Activated naive CD8-positive, alpha-beta T cell treated with anti-CD3 and anti-CD28 coated beads for 36 hours (primary cell): ENCODE data around the gene DUSP9. TPM values are rescaled to one million over a fixed set of nuclear protein-coding genes. Genes with fewer than 3 reads are reported as not detected.
A peak's percentile ranks its signal among the peaks of the same experiment; 100 is the strongest.

ENCODE experiments used
- DNase-seq: peaks from one replicate; pipeline ENCODE4 v3.0.0; 2021
- H3K27ac Mint-ChIP-seq: one replicate; pipeline ENCODE4 v1.8.0; 2022; ENCODE audit warnings: mild to moderate bottlenecking, moderate library complexity, mixed read lengths
- H3K27me3 Mint-ChIP-seq: one replicate; pipeline ENCODE4 v1.8.0; 2022; ENCODE audit warnings: mild to moderate bottlenecking, mixed read lengths
- H3K36me3 Mint-ChIP-seq: one replicate; pipeline ENCODE4 v1.8.0; 2021; ENCODE audit warnings: mild to moderate bottlenecking, mixed read lengths
- H3K4me1 Mint-ChIP-seq: one replicate; pipeline ENCODE4 v1.8.0; 2021; ENCODE audit warnings: mixed read lengths
- H3K4me3 Mint-ChIP-seq: one replicate; pipeline ENCODE4 v1.8.0; 2022; ENCODE audit warnings: mild to moderate bottlenecking, moderate library complexity, mixed read lengths
- H3K9me3 Mint-ChIP-seq: one replicate; pipeline ENCODE4 v1.8.0; 2022; ENCODE audit warnings: mixed read lengths
- total RNA-seq, 2 experiments: library from RNA; stranded (reverse); gene quantifications; one replicate each; pipeline ENCODE4 v1.2.3, GENCODE V29; 2021

Gene DUSP9
- total RNA-seq, 2 experiments from 2014 or later, result 0.08 to 0.23 TPM

GRCh38 chrX:153638436-153639176, 8.4 kb upstream of the DUSP9 start:
- DNase-seq, result no peak
- no peak overlapping the region for H3K27ac Mint-ChIP-seq
- H3K27me3 Mint-ChIP-seq, result peaks cover 22% of the 10 kb centered on the region
- H3K4me1 Mint-ChIP-seq, result peaks cover 5% of the 10 kb centered on the region
- H3K36me3 Mint-ChIP-seq, result no peaks in the 10 kb centered on the region
- H3K4me3 Mint-ChIP-seq, result no peak overlapping the region
- H3K9me3 Mint-ChIP-seq, result no peaks in the 10 kb centered on the region

- H3K4me1 Mint-ChIP-seq, result peaks cover 5% of the 10 kb centered on the region
- H3K9me3 Mint-ChIP-seq, result no peaks in the 10 kb centered on the region
- no peak for DNase-seq
- H3K36me3 Mint-ChIP-seq, result no peaks in the 10 kb centered on the region
- H3K27me3 Mint-ChIP-seq, result peaks cover 26% of the 10 kb centered on the region
- no peak overlapping the region for H3K4me3 Mint-ChIP-seq
- no peak overlapping the region for H3K27ac Mint-ChIP-seq
These were observed 7.6 kb upstream of the DUSP9 start for GRCh38 chrX:153639177-153640044.

- DNase-seq, result no peak
- Mint-ChIP-seq H3K27me3 (peaks cover 34% of the 10 kb centered on the region), H3K27ac (no peak overlapping the region), H3K4me1 (peaks cover 5% of the 10 kb centered on the region), H3K4me3 (no peak overlapping the region), H3K36me3 (no peaks in the 10 kb centered on the region), H3K9me3 (no peaks in the 10 kb centered on the region)
These were observed 6.8 kb upstream of the DUSP9 start for GRCh38 chrX:153640045-153640686.

GRCh38 chrX:153640736-153641575, 6.0 kb upstream of the DUSP9 start:
- DNase-seq, result no peak
- H3K36me3 Mint-ChIP-seq, result no peaks in the 10 kb centered on the region
- H3K4me1 Mint-ChIP-seq, result peaks cover 5% of the 10 kb centered on the region
- H3K27me3 Mint-ChIP-seq, result peaks cover 42% of the 10 kb centered on the region
- no peak overlapping the region for H3K27ac Mint-ChIP-seq
- no peak overlapping the region for H3K4me3 Mint-ChIP-seq
- no peaks in the 10 kb centered on the region for H3K9me3 Mint-ChIP-seq

- H3K36me3 Mint-ChIP-seq, result no peaks in the 10 kb centered on the region
- H3K4me3 Mint-ChIP-seq, result no peak overlapping the region
- no peaks in the 10 kb centered on the region for H3K9me3 Mint-ChIP-seq
- H3K4me1 Mint-ChIP-seq, result peaks cover 5% of the 10 kb centered on the region
- DNase-seq, result no peak
- H3K27ac Mint-ChIP-seq, result no peak overlapping the region
- H3K27me3 Mint-ChIP-seq, result peaks cover 47% of the 10 kb centered on the region
These were observed 5.4 kb upstream of the DUSP9 start for GRCh38 chrX:153641627-153642026.

- DNase-seq, result no peak
- Mint-ChIP-seq H3K4me1 (peaks cover 5% of the 10 kb centered on the region), H3K27me3 (peaks cover 47% of the 10 kb centered on the region), H3K27ac (no peak overlapping the region), H3K36me3 (no peaks in the 10 kb centered on the region), H3K4me3 (no peak overlapping the region), H3K9me3 (no peaks in the 10 kb centered on the region)
These were observed 4.8 kb upstream of the DUSP9 start for GRCh38 chrX:153642051-153642654.

GRCh38 chrX:153642655-153643430, 4.2 kb upstream of the DUSP9 start:
- DNase-seq, result no peak
- peak overlapping the region; percentile 54 for H3K4me3 Mint-ChIP-seq
- no peaks in the 10 kb centered on the region for H3K9me3 Mint-ChIP-seq
- H3K4me1 Mint-ChIP-seq, result peaks cover 5% of the 10 kb centered on the region
- H3K27me3 Mint-ChIP-seq, result peaks cover 47% of the 10 kb centered on the region
- H3K36me3 Mint-ChIP-seq, result no peaks in the 10 kb centered on the region
- H3K27ac Mint-ChIP-seq, result no peak overlapping the region

- Mint-ChIP-seq H3K9me3 (no peaks in the 10 kb centered on the region), H3K4me3 (no peak overlapping the region), H3K27ac (no peak overlapping the region), H3K27me3 (peaks cover 52% of the 10 kb centered on the region), H3K36me3 (no peaks in the 10 kb centered on the region), H3K4me1 (peaks cover 5% of the 10 kb centered on the region)
- peak; percentile 26 for DNase-seq
These were observed 3.3 kb upstream of the DUSP9 start for GRCh38 chrX:153643431-153644351.

- H3K36me3 Mint-ChIP-seq, result no peaks in the 10 kb centered on the region
- no peak for DNase-seq
- H3K4me1 Mint-ChIP-seq, result peaks cover 5% of the 10 kb centered on the region
- H3K4me3 Mint-ChIP-seq, result no peak overlapping the region
- H3K27ac Mint-ChIP-seq, result no peak overlapping the region
- H3K27me3 Mint-ChIP-seq, result peaks cover 54% of the 10 kb centered on the region
- H3K9me3 Mint-ChIP-seq, result no peaks in the 10 kb centered on the region
These were observed 2.5 kb upstream of the DUSP9 start for GRCh38 chrX:153644356-153645125.

- DNase-seq, result no peak
- Mint-ChIP-seq H3K27ac (no peak overlapping the region), H3K4me3 (no peak overlapping the region), H3K4me1 (peaks cover 5% of the 10 kb centered on the region), H3K27me3 (peaks cover 54% of the 10 kb centered on the region), H3K9me3 (no peaks in the 10 kb centered on the region), H3K36me3 (no peaks in the 10 kb centered on the region)
These were observed 1.9 kb upstream of the DUSP9 start for GRCh38 chrX:153645151-153645550.

GRCh38 chrX:153645921-153646488, 998 bp upstream of the DUSP9 start:
- Mint-ChIP-seq H3K4me3 (no peak overlapping the region), H3K27ac (no peak overlapping the region)

More at GRCh38 chrX:153645921-153646488, 998 bp upstream of the DUSP9 start:
- DNase-seq, result no peak
- Mint-ChIP-seq H3K9me3 (no peaks in the 10 kb centered on the region), H3K36me3 (no peaks in the 10 kb centered on the region), H3K27me3 (peaks cover 51% of the 10 kb centered on the region), H3K4me1 (peaks cover 5% of the 10 kb centered on the region)
